Measurements from ENCODE around the gene SEMA3F. TPM values are rescaled to one million over a fixed set of nuclear protein-coding genes. Genes with fewer than 3 reads are reported as not detected.

SEMA3F gene
- total RNA-seq = 160 and 166 TPM in 2 replicates

DNA sequence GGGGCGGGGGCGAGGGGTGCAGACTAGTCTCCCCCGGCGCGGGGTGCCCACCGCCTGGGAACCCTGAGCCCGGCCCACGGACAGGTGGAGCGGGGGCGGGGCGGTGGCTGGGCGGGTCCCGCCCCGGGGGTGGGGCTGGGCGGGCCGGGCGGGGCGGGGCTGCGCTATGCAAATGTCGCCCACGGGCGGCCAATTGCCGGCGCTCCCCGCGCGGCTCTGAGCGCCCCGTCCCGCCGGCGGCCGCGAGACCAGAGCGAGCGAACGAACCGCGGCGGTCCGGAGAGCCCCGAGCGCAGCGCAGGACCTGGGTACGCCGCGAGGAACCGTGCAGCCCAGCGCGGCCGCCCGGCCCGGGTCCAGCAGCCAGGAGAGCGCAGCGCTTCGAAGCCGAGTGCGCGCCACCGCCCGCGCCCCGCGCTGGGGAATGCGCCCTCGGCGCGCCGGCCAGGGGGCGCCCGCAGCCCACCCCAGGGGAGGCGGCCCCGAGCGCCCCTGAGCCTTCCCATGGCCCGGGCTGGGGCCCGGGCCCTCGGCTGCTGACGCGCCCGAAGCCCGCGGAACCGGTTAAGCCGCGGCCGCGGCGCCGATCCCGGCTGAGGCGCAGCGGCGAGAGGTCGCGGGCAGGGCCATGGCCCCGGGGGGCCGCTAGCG, at the start of gene SEMA3F:
SEMA3F (plus strand) TSS at position 485 of the 651 bp plus-strand sequence. CDS start 4,299 bp downstream, outside the sequence.

DNA sequence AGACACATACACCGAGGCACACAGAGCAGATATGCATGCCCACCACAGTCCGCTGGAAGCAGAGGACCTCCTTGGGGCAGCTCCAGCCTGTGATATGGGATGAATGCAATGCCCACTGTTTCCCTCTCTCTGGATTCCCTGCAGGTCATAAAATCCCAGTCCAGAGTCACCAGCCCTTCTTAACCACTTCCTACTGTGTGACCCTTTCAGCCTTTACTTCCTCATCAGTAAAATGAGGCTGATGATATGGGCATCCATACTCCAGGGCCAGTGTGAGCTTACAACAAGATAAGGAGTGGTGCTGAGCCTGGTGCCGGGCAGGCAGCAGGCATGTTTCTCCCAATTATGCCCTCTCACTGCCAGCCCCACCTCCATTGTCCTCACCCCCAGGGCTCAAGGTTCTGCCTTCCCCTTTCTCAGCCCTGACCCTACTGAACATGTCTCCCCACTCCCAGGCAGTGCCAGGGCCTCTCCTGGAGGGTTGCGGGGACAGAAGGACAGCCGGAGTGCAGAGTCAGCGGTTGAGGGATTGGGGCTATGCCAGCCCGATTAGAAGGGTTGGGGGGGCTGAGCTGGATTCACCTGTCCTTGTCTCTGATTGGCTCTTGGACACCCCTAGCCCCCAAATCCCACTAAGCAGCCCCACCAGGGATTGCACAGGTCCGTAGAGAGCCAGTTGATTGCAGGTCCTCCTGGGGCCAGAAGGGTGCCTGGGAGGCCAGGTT, 36.0 kb downstream of the SEMA3F start, which contains the start of gene GNAT1:
GNAT1 (plus strand) TSS at position 675 of the 725 bp plus-strand sequence. CDS start 116 bp downstream, outside the sequence.

DNA sequence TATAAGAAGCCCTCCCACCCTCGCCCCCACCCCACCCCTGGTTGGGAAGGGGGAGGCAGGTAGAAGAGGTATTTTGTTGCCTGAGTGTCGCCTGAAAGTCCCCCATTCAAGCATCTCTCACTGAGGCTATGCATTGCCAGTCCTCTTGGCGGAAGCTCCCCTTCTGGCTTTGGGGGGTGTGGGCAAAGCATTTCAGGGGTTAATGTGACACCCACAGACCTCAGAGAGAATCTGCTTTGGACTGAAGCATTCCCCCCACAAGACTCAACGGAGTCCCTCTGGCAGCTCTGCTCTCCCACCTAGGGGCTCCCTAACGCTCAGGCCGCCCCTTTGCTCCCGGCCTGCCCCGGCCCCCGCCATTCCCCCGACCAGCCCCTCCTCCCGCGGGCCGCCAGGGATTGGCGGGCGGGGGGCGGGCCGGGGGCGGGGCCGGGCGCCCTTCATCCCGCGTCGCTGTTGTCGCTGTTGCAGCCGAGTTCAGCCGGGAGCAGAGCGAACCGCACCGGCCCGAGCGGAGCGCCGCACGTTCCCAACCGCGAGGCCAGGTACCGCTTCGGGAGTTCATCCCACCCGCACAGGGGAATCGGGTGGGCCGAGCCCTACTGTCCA, 49.8 kb downstream of the SEMA3F start, which contains the start of gene SLC38A3:
SLC38A3 (plus strand) TSS at position 468 of the 609 bp plus-strand sequence. CDS start 8,929 bp downstream, outside the sequence.

DNA sequence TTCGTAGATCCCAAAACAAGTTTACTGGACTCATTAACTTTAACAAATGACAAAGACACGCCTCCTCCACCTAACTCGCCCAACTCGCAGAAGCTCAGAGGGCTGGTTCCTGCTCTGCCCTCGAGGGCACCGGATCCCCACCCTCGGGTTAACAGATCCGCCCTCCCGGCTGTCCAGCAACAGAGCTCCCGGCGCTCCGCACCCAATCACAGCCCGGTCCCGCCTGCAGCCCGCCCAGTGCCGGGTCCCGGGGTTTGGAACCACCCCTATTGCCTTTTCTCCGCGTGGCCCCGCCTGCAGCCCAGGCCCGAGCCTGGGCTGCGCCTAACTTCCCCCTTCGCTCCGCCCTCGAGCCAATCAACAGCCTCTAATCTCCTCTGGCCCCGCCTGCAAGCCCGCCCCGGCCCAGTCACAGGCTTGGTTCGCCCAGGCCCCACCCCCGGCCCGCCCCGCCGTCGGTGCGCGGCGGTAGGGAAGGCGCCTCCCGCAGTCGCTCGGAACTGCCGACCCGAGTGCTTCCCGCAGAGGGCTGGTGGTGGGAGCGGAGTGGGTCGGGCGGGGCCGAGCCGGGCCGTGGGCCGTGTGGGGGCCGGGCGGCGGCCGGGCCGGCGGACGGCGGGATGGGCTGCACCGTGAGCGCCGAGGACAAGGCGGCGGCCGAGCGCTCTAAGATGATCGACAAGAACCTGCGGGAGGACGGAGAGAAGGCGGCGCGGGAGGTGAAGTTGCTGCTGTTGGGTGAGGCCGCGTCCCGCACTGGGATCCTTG, 80.8 kb downstream of the SEMA3F start, which contains the start of gene GNAI2:
GNAI2 (plus strand) TSS at position 489 of the 768 bp plus-strand sequence; CDS start at position 621, 132 bp downstream.

Other genes with a start within 250 kb of the SEMA3F start
- 23.2 and 27.2 TPM in 2 replicates for gene MON1A, start 225.5 kb upstream of the SEMA3F start, total RNA-seq
- gene RBM6, start 215.2 kb upstream of the SEMA3F start, total RNA-seq = 20.2 and 22.9 TPM in 2 replicates
- 60.9 and 68.9 TPM in 2 replicates for gene RBM5, start 66.4 kb upstream of the SEMA3F start, total RNA-seq
- gene GNAT1, start 36.3 kb downstream of the SEMA3F start, total RNA-seq = 0.13 TPM in 1 of 2 replicates, not detected in the other
- gene SLC38A3, start 49.9 kb downstream of the SEMA3F start, total RNA-seq = 0.20 TPM in 1 of 2 replicates, not detected in the other
- gene GNAI2, start 80.9 kb downstream of the SEMA3F start, total RNA-seq = 644 and 665 TPM in 2 replicates
- gene SEMA3B, start 113.8 kb downstream of the SEMA3F start, total RNA-seq = 0.05 TPM in 1 of 2 replicates, not detected in the other
- gene LSMEM2, start 123.8 kb downstream of the SEMA3F start, total RNA-seq = not detected in 2 replicates
- gene IFRD2, start 137.1 kb downstream of the SEMA3F start, total RNA-seq = 150 and 170 TPM in 2 replicates
- gene HYAL3, start 144.1 kb downstream of the SEMA3F start, total RNA-seq = 6.6 and 15.1 TPM in 2 replicates
- gene NAA80, start 144.1 kb downstream of the SEMA3F start, total RNA-seq = 11.6 and 16.2 TPM in 2 replicates
- 5.1 and 9.8 TPM in 2 replicates for gene HYAL1, start 148.2 kb downstream of the SEMA3F start, total RNA-seq
- 505 and 575 TPM in 2 replicates for gene HYAL2, start 167.4 kb downstream of the SEMA3F start, total RNA-seq
- gene TUSC2, start 172.9 kb downstream of the SEMA3F start, total RNA-seq = 46.2 and 59.0 TPM in 2 replicates
- 29.8 and 33.4 TPM in 2 replicates for gene RASSF1, start 185.5 kb downstream of the SEMA3F start, total RNA-seq
- not detected in 2 replicates for gene ZMYND10, start 190.4 kb downstream of the SEMA3F start, total RNA-seq
- 15.0 and 15.5 TPM in 2 replicates for gene NPRL2, start 195.5 kb downstream of the SEMA3F start, total RNA-seq
- gene CYB561D2, start 195.5 kb downstream of the SEMA3F start, total RNA-seq = 37.2 and 39.8 TPM in 2 replicates
- gene TMEM115, start 204.2 kb downstream of the SEMA3F start, total RNA-seq = 61.1 and 68.4 TPM in 2 replicates